Endothelial cell of umbilical vein (primary cell): ENCODE data around the gene PRL.

Experiments
- CTCF ChIP-seq, 2 donors: IDR thresholded peaks; 1 replicate in 1 of 2; 2 replicates in 1 of 2; pipeline ENCODE4 v1.5.1; 2011; ENCODE audit warnings: low read length in 2 of 2, mild to moderate bottlenecking in 2 of 2, moderate library complexity in 2 of 2, control low read depth in 1 of 2, inconsistent platforms in 1 of 2, low read depth in 1 of 2; ENCODE audit not compliant: insufficient read depth in 1 of 2; ENCODE audit errors: extremely low read depth in 1 of 2
- EZH2 ChIP-seq: IDR thresholded peaks from 2 replicates; pipeline ENCODE4 v1.6.1; 2012; ENCODE audit warnings: borderline replicate concordance, low read depth, mild to moderate bottlenecking, moderate library complexity, low read length, inconsistent platforms; ENCODE audit not compliant: severe bottlenecking
- FOS ChIP-seq: IDR thresholded peaks from 2 replicates; pipeline ENCODE4 v1.6.1; 2011; ENCODE audit warnings: mild to moderate bottlenecking, low read length, moderate library complexity, borderline replicate concordance; ENCODE audit not compliant: insufficient read depth
- GATA2 ChIP-seq: IDR thresholded peaks from 2 replicates; pipeline ENCODE4 v1.7.0; 2011; ENCODE audit warnings: low read depth, mild to moderate bottlenecking, moderate library complexity, mixed read lengths, low read length; ENCODE audit not compliant: insufficient read length, insufficient read depth
- JUN ChIP-seq: IDR thresholded peaks from 2 replicates; pipeline ENCODE4 v1.6.1; 2011; ENCODE audit warnings: borderline replicate concordance, low read depth; ENCODE audit not compliant: insufficient read length, insufficient read depth
- MAX ChIP-seq: IDR thresholded peaks from 2 replicates; pipeline ENCODE4 v1.6.1; 2011; ENCODE audit not compliant: insufficient read depth, insufficient read length
- MYC ChIP-seq: IDR thresholded peaks from one replicate; pipeline ENCODE4 v1.6.1; 2011; ENCODE audit warnings: mild to moderate bottlenecking, low read depth, low read length
- POLR2A ChIP-seq: IDR thresholded peaks from 2 replicates; pipeline ENCODE4 v1.6.1; 2012; ENCODE audit warnings: low read depth, mild to moderate bottlenecking, control low read depth, low read length
- POLR2AphosphoS5 ChIP-seq: IDR thresholded peaks from 2 replicates; pipeline ENCODE4 v1.6.1; 2012; ENCODE audit warnings: low read depth, mild to moderate bottlenecking, control low read depth, low read length, moderate library complexity; ENCODE audit not compliant: insufficient read depth

- TF ChIP-seq CTCF (IDR thresholded peaks at IDR 0.05; ENCODE audit: extremely low read depth in 1 of 2, insufficient read depth in 1 of 2, low read depth in 1 of 2, low read length in 2 of 2), result no peak
- TF ChIP-seq POLR2A, result no peak
- no peak for TF ChIP-seq EZH2
- TF ChIP-seq JUN, result no peak
- no peak for TF ChIP-seq MYC
- no peak for TF ChIP-seq GATA2
- no peak for TF ChIP-seq POLR2AphosphoS5
- no peak for TF ChIP-seq MAX
- no peak for TF ChIP-seq FOS
These were observed at the start of gene PRL for GRCh38 chr6:22296936-22297335.
